Measurements from ENCODE around the gene TEDC1.

GRCh38 chr14:105531894-105532623, 41.0 kb downstream of the TEDC1 start:
- TF ChIP-seq ZSCAN23 (tag by site-specific recombination; IDR thresholded peaks at IDR 0.05) = no peak
- no peak for TF ChIP-seq ZNF555 (tag by site-specific recombination; conservative IDR thresholded peaks at IDR 0.05)
- no peak for TF ChIP-seq CTCF (tag by site-specific recombination; IDR thresholded peaks at IDR 0.05)
- no peak for TF ChIP-seq ZNF792 (tag by site-specific recombination; IDR thresholded peaks at IDR 0.05)
- no peak for TF ChIP-seq ZNF660 (tag by site-specific recombination; IDR thresholded peaks at IDR 0.05)
- no peak for TF ChIP-seq ZNF184 (tag by site-specific recombination; IDR thresholded peaks at IDR 0.05)
- TF ChIP-seq ZNF18 (tag by site-specific recombination; IDR thresholded peaks at IDR 0.05) = no peak
- no peak for TF ChIP-seq HOXA7 (CRISPR knock-in tag; IDR thresholded peaks at IDR 0.05; ENCODE audit: borderline replicate concordance)
